Effector memory CD8-positive, alpha-beta T cell (primary cell): ENCODE measurements around the gene ZNF536.

ENCODE experiments used
- ATAC-seq: fragments of 150-1000 bp; cut with Tn5 transposase; replicated peaks from 2 replicates; pipeline ENCODE4 v1.10.0; 2021; ENCODE audit warnings: mild to moderate bottlenecking, moderate library complexity
- DNase-seq, 3 experiments: peaks; one replicate each; pipeline ENCODE4 v3.0.0; 2021
- H3K27ac Mint-ChIP-seq, 2 donors: one replicate each; pipeline ENCODE4 v1.8.0; 2022; ENCODE audit warnings: mild to moderate bottlenecking in 2 of 2, mixed read lengths in 2 of 2, moderate library complexity in 2 of 2
- H3K27me3 Mint-ChIP-seq, 2 donors: one replicate each; pipeline ENCODE4 v1.8.0; 2022; ENCODE audit warnings: mixed read lengths in 2 of 2
- H3K36me3 Mint-ChIP-seq: one replicate; pipeline ENCODE4 v1.8.0; 2022; ENCODE audit warnings: mild to moderate bottlenecking, moderate library complexity, mixed read lengths; ENCODE audit not compliant: insufficient read depth
- H3K4me1 Mint-ChIP-seq, 2 donors: one replicate each; pipeline ENCODE4 v1.8.0; 2022; ENCODE audit warnings: low read depth in 2 of 2, mixed read lengths in 2 of 2
- H3K4me3 Mint-ChIP-seq, 2 donors: one replicate each; pipeline ENCODE4 v1.8.0; 2022; ENCODE audit warnings: mild to moderate bottlenecking in 2 of 2, mixed read lengths in 2 of 2, moderate library complexity in 2 of 2
- H3K9me3 Mint-ChIP-seq, 2 donors: one replicate each; pipeline ENCODE4 v1.8.0; 2022; ENCODE audit warnings: mixed read lengths in 2 of 2
- total RNA-seq, 9 experiments: gene quantifications; one replicate each; lab custom pipeline; 2026; lab: John Stamatoyannopoulos, UW

Gene ZNF536
- 0 to 0.60 (median 0) reads per million in 9 experiments for total RNA-seq

- Mint-ChIP-seq H3K27ac (no peak within 1 kb of the TSS), H3K36me3 (no peaks in the 10 kb centered on the region), H3K9me3 (no peaks in the 10 kb centered on the region), H3K4me1 (no peaks in the 10 kb centered on the region), H3K27me3 (peaks cover 26 to 60% of the 10 kb centered on the region in 2 donors), H3K4me3 (no peak within 1 kb of the TSS)
- ATAC-seq = no peak
- no peak for DNase-seq
Observed at GRCh38 chr19:30371960-30372824, at the start of gene ZNF536. TSS of gene ZNF536 (plus strand) at chr19:30372384. CDS start at chr19:30443563, 71,179 bp downstream.

DNA sequence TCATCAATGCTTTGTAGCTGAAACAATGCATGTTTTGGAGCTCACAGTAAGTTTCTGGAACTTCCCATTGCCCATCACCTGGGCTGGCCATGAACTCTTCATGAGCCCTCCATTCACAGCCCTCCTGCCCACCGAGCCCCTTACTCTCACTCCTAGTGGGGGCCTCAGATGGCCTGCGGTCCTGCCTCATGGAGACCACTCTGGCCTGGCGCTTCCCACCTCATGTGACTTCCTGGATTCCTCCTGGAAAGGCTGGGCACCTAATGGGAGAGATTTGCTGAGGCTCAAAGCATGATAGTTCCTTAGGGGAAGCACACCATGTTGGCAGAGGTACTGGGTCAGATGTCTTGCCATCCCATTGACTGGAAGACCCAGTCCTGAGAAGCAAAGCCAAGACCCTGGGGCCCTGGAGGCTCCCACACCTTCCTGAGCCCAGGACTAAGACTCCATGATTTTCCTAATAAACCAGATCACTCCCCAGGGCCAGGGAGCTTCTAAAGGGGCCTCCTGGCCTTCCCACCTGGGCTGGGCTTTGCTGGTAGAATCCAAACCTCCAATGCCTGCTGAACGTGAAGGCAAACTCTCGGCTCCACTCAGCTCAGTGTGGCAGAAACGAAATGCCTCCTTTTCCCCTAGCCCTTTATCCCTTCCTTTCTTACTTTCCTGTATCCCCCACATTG lies 49.4 kb upstream of the ZNF536 start:
- Mint-ChIP-seq H3K36me3 (no peaks in the 10 kb centered on the region), H3K4me1 (no peaks in the 10 kb centered on the region), H3K9me3 (peaks cover 4 to 8% of the 10 kb centered on the region in 2 donors), H3K27me3 (peaks cover 0 to 6% of the 10 kb centered on the region in 2 donors), H3K4me3 (no peak overlapping the region), H3K27ac (no peak overlapping the region)
- DNase-seq (no peak), ATAC-seq (no peak)

DNA sequence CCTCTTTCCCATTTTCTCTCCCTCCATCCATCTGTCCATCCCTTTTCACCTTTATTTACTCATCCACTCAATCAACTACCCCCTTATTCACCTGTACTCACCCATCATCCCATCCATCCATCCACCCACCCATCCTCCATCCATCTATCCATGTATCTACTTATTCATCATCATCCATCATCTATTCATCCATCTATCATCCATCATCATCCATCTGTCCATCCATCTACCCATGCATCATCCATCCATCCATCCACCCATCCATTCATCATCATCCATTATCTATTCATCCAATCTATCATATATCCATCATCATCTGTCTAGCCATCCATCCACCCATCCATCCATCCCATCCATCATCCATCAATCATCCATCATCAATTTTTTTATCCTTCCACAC lies 48.3 kb upstream of the ZNF536 start:
- DNase-seq (no peak), ATAC-seq (no peak)
- no peak overlapping the region for H3K27ac Mint-ChIP-seq
- H3K4me1 Mint-ChIP-seq = no peaks in the 10 kb centered on the region
- H3K27me3 Mint-ChIP-seq = peaks cover 0 to 6% of the 10 kb centered on the region in 2 donors
- H3K4me3 Mint-ChIP-seq = no peak overlapping the region
- H3K36me3 Mint-ChIP-seq = no peaks in the 10 kb centered on the region
- H3K9me3 Mint-ChIP-seq = peaks cover 4 to 8% of the 10 kb centered on the region in 2 donors

DNA sequence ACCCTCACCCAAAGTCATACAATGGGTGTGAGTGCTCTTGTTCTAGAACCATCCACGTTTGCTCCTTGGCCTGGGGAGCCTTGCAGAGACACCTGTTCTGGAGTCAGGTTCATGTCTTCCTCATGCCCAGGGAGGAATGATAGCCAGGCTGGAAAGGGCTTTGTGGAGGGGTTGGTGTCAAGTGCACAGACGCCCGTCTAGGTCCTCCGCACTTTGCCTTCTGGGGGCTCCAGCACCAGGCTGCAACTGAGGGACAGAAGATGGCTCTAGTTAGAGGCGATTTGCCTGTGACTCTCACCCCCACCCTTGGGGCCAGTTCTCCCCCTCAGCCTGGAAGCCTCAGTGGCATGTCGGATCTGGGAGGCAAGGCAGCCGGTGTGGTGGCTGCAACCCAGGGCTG lies 47.2 kb upstream of the ZNF536 start:
- Mint-ChIP-seq H3K4me3 (no peak overlapping the region), H3K9me3 (peaks cover 4 to 8% of the 10 kb centered on the region in 2 donors)

GRCh38 chr19:30325676-30326392 lies 46.4 kb upstream of the ZNF536 start:
- peaks cover 4 to 8% of the 10 kb centered on the region in 2 donors for H3K9me3 Mint-ChIP-seq

More for the DNA sequence above, 47.2 kb upstream of the ZNF536 start:
- no peaks in the 10 kb centered on the region for H3K36me3 Mint-ChIP-seq
- DNase-seq (no peak), ATAC-seq (no peak)
- peaks cover 0 to 6% of the 10 kb centered on the region in 2 donors for H3K27me3 Mint-ChIP-seq
- no peak overlapping the region for H3K27ac Mint-ChIP-seq
- no peaks in the 10 kb centered on the region for H3K4me1 Mint-ChIP-seq

GRCh38 chr19:30326393-30326710 lies 45.8 kb upstream of the ZNF536 start:
- Mint-ChIP-seq H3K36me3 (no peaks in the 10 kb centered on the region), H3K4me1 (no peaks in the 10 kb centered on the region), H3K9me3 (peaks cover 4 to 8% of the 10 kb centered on the region in 2 donors), H3K4me3 (no peak overlapping the region), H3K27ac (no peak overlapping the region), H3K27me3 (peaks cover 0 to 7% of the 10 kb centered on the region in 2 donors)
- DNase-seq (no peak), ATAC-seq (no peak)

More at GRCh38 chr19:30325676-30326392, 46.4 kb upstream of the ZNF536 start:
- Mint-ChIP-seq H3K36me3 (no peaks in the 10 kb centered on the region), H3K27ac (no peak overlapping the region), H3K4me1 (no peaks in the 10 kb centered on the region), H3K27me3 (peaks cover 0 to 6% of the 10 kb centered on the region in 2 donors), H3K4me3 (no peak overlapping the region)
- no peak for ATAC-seq
- DNase-seq = no peak

DNA sequence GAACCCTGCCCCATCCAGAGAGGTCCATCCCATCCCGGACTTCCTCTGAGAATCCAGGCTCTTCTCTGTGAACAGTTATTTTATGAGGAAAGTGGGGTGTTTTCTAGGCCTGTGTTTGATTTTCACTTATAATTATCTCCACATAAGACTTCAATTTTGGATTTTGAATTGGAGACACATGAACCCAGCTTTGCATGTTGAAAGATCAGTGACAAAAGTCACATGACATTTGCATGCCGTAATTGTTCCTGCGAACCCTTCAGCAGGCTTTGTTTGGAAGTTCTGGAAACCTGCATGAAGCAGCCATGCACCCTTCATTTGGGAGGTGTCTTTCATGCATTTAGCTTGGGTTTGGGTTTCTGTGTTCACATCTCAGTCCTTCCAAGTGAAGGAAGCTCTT lies 44.9 kb upstream of the ZNF536 start:
- H3K27ac Mint-ChIP-seq = no peak overlapping the region
- no peak for DNase-seq
- peaks cover 7 to 8% of the 10 kb centered on the region in 2 donors for H3K9me3 Mint-ChIP-seq
- peaks cover 9 to 17% of the 10 kb centered on the region in 2 donors for H3K27me3 Mint-ChIP-seq
- no peak overlapping the region for H3K4me3 Mint-ChIP-seq
- H3K36me3 Mint-ChIP-seq = no peaks in the 10 kb centered on the region
- ATAC-seq = no peak
- no peaks in the 10 kb centered on the region for H3K4me1 Mint-ChIP-seq

GRCh38 chr19:30328096-30328495 lies 44.1 kb upstream of the ZNF536 start:
- Mint-ChIP-seq H3K9me3 (peaks cover 7 to 8% of the 10 kb centered on the region in 2 donors), H3K27ac (no peak overlapping the region), H3K27me3 (peaks cover 13 to 16% of the 10 kb centered on the region in 2 donors), H3K36me3 (no peaks in the 10 kb centered on the region), H3K4me1 (no peaks in the 10 kb centered on the region), H3K4me3 (no peak overlapping the region)
- DNase-seq (no peak), ATAC-seq (no peak)

GRCh38 chr19:30330266-30330665 lies 41.9 kb upstream of the ZNF536 start:
- H3K36me3 Mint-ChIP-seq = no peaks in the 10 kb centered on the region
- H3K4me3 Mint-ChIP-seq = no peak overlapping the region
- peaks cover 13 to 16% of the 10 kb centered on the region in 2 donors for H3K27me3 Mint-ChIP-seq
- ATAC-seq (no peak), DNase-seq (no peak)
- no peak overlapping the region for H3K27ac Mint-ChIP-seq
- H3K9me3 Mint-ChIP-seq = peaks cover 0 to 3% of the 10 kb centered on the region in 2 donors
- H3K4me1 Mint-ChIP-seq = no peaks in the 10 kb centered on the region

DNA sequence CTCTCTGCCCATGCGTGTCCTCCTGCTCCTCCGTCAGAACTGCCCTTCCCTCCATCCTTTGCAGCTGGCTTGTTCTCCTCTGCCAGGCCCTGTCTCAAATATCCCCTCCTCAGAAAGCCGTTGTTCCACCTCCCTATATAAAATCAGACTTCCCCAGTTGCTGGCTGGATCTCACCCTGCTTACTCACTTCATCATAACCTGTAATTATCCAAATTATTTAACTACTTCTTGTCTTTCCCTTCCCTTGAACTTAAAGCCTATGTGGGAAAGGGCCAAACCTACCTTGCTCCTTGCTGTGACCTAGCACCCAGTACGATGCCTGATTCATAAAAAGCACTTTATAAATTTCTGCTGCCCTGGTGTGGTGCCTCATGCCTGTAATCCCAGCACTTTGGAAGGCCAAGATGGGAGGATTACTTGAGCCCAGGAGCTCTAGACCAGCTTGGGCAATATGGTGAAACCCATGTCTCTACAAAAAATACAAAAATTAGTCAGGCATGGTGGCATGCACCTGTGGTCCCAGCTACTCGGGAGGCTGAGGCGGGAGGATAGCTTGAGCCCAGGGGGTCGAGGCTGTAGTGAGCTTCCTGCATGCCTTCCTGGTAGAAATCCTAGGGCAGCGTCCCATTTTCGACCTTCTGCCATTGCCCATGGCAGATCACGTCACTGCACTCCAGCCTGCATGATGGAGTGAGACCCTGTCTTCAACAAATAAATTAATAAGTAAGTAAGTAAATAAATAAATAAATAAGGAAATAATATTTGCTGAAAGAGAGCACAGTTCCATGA lies 39.5 kb upstream of the ZNF536 start:
- no peaks in the 10 kb centered on the region for H3K4me1 Mint-ChIP-seq
- no peak overlapping the region for H3K4me3 Mint-ChIP-seq
- H3K36me3 Mint-ChIP-seq = no peaks in the 10 kb centered on the region
- no peak for DNase-seq
- no peak for ATAC-seq
- peaks cover 0 to 3% of the 10 kb centered on the region in 2 donors for H3K9me3 Mint-ChIP-seq
- no peak overlapping the region for H3K27ac Mint-ChIP-seq
- peaks cover 13 to 16% of the 10 kb centered on the region in 2 donors for H3K27me3 Mint-ChIP-seq

GRCh38 chr19:30333291-30334065 lies 38.7 kb upstream of the ZNF536 start:
- no peak for ATAC-seq
- Mint-ChIP-seq H3K36me3 (no peaks in the 10 kb centered on the region), H3K27me3 (peaks cover 13 to 16% of the 10 kb centered on the region in 2 donors), H3K4me1 (no peaks in the 10 kb centered on the region), H3K27ac (no peak overlapping the region), H3K4me3 (no peak overlapping the region), H3K9me3 (peaks cover 0 to 3% of the 10 kb centered on the region in 2 donors)
- no peak for DNase-seq

DNA sequence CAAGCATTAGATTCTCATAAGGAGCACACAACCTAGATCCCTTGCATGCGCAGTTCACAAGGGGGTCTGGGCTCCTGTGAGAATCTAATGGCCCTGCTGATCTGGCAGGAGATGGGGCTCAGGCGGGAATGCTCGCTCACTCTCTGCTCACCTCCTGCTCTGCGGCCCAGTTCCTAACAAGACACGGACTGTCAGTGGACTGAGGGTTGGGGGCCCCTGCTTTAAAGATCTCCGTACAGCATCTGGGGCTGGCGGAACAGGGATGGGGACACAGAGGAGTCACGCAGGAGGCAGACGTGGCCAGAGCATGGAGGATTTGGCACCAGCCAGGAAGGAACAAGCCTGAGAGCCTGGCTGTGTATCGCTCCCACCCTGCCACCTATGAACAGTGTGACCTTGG lies 37.3 kb upstream of the ZNF536 start:
- no peak for DNase-seq
- ATAC-seq = no peak

More for the DNA sequence above, 37.3 kb upstream of the ZNF536 start:
- peaks cover 0 to 3% of the 10 kb centered on the region in 2 donors for H3K9me3 Mint-ChIP-seq
- no peak overlapping the region for H3K27ac Mint-ChIP-seq
- peaks cover 13 to 16% of the 10 kb centered on the region in 2 donors for H3K27me3 Mint-ChIP-seq
- H3K4me3 Mint-ChIP-seq = no peak overlapping the region
- no peaks in the 10 kb centered on the region for H3K36me3 Mint-ChIP-seq
- H3K4me1 Mint-ChIP-seq = no peaks in the 10 kb centered on the region
